Measurements from ENCODE around the gene NUMBL.
"Not testable (repeated sequence)": the region's sequence is repeated elsewhere in the genome, so short reads cannot be mapped to it uniquely, and the experiment has no call there.

NUMBL gene

DNA sequence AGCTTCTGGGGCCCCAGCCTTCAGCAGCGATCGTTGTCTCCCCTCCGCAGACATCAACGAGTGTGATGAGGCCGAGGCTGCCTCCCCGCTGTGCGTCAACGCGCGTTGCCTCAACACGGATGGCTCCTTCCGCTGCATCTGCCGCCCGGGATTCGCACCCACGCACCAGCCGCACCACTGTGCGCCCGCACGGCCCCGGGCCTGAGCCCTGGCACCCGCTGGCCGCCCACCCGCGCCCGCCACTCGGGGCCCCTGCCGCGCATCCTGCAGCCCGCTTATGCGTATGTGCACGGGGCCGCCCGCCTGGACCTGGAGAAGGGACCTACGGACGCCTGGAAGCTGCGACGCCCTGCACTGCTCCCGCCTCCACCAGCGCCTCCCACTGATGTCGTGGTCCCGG, 61.1 kb downstream of the NUMBL start:
- no peak for DNase-seq (ENCODE audit: low spot score)

DNA sequence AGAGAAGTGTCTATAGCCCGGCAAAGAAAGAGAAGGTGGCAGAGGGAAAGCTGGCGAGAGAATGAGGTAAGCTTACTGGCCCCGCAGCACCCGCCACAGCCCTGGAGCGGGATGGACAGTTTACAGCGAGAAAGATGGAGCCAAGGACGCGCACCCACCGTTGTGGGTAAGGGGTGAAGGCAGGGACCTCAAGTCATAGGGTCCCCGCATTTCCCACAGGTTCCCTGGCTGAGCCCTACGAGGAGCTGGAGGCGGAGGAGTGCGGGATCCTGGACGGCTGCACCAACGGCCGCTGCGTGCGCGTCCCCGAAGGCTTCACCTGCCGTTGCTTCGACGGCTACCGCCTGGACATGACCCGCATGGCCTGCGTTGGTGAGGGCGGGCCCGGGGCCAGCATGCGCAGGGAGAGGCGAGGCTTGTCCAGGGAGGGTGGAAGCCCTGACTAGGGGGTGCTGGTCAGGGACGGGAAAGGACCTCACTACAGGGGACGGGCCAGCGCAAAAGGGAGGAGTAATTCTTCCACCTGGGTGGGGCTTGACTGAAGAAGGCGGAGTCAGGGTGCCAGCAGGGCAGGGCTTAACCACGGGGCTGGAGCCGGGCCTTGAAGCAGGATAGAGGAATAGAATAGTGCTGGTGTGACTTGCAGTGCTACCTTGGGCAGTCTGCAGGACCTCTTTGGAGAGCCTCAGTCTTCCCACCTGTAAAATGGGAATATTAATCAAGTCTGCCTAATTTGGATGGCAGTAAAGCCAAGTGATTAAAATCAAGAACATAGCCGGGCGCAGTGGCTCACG, 62.8 kb downstream of the NUMBL start:
- DNase-seq (ENCODE audit: low spot score) = no peak

DNA sequence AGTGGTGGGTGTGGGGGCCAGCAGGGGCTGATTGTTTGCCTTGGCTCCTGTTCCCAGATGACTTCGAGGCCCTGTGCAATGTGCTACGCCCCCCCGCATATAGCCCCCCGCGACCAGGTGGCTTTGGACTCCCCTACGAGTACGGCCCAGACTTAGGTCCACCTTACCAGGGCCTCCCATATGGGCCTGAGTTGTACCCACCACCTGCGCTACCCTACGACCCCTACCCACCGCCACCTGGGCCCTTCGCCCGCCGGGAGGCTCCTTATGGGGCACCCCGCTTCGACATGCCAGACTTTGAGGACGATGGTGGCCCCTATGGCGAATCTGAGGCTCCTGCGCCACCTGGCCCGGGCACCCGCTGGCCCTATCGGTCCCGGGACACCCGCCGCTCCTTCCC, 63.5 kb downstream of the NUMBL start:
- no peak for DNase-seq (ENCODE audit: low spot score)

DNA sequence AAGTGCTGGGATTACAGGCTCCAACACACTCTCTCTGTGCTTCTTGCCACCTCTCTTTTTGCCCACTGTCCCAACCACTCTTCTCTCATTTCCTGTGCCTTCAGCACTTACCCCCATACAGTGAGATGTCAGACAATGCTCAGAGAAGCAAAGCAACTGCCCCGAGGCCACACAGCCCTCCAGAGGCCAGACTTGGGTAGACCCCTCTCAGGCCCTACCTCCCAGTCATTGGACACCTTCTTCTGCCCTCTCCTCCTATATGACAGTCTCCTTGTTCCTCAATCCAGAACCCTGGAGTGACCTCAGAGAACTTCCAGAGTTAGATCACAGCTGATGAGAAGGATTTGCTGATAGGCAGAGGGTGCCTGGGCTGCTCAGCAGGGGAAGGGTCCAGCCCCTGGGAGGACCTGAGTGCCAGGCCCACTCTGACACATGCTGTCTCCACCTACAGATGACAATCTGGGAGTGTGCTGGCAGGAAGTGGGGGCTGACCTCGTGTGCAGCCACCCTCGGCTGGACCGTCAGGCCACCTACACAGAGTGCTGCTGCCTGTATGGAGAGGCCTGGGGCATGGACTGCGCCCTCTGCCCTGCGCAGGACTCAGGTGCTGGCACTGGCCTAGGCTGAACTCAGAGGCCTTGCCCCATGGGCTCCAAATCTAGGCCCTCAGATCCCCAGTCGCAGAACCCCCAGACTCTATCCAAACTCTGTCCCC, 64.9 kb downstream of the NUMBL start:
- no peak for DNase-seq (ENCODE audit: low spot score)

DNA sequence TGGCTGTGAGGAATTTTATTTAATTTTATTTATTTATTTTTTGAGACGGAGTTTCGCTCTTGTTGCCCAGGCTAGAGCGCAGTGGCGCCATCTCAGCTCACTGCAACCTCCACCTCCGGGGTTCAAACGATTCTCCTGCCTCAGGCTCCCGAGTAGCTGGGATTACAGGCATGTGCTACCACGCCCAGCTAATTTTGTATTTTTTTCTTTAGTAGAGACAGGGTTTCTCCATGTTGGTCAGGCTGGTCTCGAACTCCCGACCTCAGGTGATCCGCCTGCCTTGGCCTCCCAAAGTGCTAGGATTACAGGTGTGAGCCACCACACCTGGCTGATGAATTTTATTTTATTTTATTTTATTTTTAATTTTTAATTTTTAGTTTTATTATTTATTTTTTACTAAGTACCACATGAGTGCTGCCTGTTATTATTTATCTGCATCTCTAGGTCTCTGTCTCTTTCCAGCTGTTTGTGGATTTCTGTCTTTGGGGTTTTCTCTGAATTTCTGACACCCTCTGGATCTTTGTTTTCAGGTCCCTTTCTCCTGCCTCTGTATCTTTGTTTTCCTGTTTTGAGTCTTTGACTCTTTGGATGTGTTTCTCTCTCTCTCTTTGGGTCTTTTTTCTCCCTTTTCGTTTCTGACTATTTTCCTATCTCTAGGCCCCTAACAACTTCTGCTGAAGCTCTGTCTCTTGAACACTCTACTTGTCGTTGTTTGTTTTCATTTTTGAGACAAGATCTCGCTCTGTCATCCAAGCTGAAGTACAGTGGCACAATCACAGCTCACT, 65.9 kb downstream of the NUMBL start:
- not testable (repeated sequence) for DNase-seq (ENCODE audit: low spot score)

DNA sequence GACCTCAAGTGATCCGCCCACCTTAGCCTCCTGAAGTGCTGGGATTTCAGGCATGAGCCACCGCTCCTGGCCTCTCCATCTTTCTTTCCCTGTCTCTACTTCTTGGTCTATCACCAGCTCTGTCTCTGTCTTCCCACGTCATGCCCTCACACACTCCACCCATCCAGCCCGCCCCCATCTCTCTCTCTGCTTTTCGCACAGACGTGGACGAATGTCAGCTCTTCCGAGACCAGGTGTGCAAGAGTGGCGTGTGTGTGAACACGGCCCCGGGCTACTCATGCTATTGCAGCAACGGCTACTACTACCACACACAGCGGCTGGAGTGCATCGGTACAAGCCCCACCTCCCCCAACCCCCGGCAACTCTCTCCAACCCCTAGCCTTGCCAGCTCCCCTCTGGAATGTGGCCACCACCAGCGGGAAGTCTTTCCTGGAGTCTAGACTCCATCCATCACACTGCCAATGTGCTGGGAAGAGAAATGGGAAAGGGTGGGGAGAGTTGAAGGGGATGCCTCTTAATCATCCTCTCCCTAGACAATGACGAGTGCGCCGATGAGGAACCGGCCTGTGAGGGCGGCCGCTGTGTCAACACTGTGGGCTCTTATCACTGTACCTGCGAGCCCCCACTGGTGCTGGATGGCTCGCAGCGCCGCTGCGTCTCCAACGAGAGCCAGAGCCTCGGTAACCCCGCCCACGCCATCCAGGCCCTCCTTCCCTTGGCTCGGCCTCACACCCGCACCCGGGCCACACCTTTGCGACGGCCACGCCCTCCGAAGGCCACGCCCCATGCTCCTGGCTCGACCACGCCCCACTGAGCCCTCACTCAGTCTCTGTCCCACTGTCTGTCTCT, 66.8 kb downstream of the NUMBL start:
- DNase-seq (ENCODE audit: low spot score) = no peak

DNA sequence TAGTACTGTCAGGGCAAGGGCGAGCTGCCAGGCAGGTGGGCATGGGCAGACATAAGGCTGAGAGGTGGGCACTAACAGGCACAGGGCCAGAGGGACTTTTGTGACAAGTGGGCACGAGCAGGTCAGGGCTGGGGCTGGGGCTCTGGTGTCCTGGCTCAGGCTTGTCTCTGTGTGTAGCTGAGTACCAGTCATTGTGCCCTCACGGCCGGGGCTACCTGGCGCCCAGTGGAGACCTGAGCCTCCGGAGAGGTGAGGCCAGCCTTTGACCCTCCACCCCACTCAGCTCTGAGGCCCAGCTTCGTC, 67.7 kb downstream of the NUMBL start:
- DNase-seq (ENCODE audit: low spot score) = no peak

DNA sequence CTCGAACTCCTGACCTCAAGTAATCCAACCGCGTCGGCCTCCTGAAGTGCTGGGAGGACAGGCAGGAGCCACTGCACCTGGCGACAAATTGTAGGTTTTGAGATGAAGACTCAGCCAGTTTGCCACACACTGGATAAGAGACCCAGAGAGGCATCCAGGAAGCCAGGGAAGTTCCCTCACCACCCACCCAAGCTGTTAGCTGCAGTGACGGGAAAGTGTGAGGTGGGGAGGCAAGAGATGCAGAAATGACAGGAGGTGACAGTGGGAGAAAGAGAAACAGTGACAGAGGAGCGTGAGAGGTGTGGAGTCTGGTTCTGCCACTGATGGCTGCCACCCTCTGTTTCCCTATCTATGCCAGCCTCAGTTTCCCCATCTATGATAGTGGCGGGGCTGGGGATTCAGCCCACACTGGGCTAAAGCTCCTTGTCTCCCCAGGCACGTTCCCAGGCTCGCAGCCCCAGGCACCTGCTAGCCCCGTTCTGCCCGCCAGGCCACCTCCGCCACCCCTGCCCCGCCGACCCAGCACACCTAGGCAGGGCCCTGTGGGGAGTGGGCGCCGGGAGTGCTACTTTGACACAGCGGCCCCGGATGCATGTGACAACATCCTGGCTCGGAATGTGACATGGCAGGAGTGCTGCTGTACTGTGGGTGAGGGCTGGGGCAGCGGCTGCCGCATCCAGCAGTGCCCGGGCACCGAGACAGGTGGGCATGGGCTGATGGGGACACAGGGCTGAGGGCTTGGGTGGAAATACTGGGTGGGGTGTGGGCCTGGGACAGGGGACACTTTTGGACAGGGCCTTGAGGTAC, 68.3 kb downstream of the NUMBL start:
- no peak for DNase-seq (ENCODE audit: low spot score)

DNA sequence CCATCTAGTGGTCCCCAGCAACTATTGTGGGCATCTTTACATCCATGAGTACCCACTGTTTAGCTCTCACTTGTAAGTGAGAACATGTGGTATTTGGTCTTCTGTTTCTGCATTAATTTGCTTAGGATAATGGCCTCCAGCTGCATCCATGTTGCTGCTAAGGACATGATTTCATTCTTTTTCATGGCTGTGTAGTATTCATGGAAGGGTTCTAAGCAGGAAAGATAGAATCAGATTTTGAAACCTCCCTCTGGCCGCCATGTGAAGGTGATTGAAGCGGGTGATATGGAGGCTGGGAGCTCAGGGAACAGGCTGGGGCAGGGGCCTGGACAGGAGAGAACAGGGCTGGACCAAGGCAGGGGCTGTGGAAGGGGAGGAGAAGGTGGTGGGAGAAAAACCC, 69.2 kb downstream of the NUMBL start:
- DNase-seq (ENCODE audit: low spot score) = no peak

DNA sequence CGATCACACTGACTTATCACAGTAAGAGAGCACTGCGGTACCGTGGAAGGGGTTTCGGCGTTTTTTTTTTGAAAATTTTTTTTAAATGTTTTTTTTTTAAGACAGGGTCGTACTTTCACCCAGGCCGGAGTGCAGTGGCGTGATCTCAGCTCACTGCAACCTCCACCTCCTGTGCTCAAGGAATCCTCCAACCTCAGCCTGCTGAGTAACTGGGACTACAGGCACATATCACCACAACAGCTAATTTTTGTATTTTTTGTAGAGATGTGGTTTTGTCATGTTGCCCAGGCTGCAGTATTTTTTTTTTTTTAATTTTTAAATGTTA, 70.3 kb downstream of the NUMBL start:
- DNase-seq (ENCODE audit: low spot score) = no peak

DNA sequence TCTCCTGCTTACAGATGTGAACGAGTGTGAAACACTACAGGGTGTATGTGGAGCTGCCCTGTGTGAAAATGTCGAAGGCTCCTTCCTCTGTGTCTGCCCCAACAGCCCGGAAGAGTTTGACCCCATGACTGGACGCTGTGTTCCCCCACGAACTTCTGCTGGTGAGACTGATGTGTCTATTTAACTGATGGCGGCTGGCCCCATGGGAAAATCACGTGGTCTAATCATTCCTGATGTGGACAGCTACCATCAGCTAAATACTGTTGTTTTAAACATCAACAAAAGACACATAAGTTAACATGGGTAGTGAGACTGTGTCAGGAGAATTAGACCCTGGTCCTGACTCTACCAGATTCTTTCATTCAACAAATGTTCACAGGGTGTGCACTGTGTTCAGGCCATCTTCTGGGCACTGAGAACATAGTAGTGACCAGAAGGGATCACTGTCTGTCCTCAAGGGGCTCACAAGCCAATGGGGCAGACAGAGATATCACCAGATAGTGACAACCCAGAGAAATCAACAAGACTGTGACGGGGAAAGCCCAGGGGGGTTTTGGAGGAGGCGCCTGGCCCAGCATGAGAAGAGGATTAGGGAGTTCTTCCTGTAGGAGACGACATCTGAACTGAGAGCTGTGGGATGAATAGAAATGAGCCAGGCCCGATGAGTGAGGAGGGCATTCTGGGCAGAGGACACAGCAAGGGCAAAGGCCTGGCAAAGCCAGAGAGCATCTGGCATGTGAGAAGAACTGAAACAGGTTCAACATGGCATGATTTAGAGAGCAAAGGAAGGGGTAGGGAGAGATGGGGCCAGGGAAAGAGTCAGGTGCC, 70.9 kb downstream of the NUMBL start:
- DNase-seq (ENCODE audit: low spot score) = no peak

DNA sequence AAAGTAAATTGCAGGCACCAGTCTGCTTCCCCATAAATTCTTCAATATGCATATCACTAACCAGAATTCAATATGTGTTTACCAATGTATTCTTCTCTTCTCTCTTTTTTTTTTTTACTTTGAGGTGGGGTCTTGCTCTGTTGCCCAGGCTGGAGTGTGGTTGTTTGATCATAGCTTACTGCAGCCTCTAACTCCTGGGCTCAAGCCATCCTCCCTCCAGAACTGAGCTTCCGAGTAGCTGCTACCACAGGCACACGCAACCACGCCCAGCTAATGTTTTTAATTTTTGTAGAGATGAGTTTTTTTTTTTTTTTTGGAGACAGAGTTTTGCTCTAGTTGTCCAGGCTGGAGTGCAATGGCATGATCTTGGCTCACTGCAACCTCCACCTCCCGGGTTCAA, 72.5 kb downstream of the NUMBL start:
- no peak for DNase-seq (ENCODE audit: low spot score)

DNA sequence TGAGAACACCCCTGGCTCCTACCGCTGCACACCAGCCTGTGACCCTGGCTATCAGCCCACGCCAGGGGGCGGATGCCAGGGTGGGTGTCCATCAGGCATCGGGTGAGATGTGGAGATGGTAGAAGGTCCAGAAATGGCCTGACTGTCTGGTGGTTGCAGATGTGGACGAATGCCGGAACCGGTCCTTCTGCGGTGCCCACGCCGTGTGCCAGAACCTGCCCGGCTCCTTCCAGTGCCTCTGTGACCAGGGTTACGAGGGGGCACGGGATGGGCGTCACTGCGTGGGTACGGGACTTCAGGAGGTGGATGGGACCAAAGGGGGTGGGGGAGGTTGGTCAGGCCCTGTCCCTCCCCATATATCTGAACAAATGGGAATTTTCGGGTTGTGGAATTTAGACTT, 73.5 kb downstream of the NUMBL start:
- DNase-seq (ENCODE audit: low spot score) = no peak

DNA sequence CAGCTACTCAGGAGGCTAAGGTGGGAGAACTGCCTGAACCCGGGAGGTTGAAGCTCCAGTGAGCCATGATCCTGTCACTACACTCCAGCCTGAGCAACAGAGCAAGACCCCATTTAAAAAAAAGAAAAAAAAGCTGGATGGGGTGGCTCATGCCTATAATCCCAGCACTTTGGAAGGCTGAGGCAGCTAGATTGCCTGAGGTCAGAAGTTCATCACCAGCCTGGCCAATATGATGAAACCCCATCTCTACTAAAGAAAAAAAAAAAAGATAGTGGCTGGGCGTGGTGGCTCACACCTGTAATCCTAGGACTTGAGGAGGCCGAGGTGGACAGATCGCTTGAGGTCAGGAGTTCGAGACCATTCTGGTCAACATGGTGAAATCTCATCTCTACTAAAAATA, 74.3 kb downstream of the NUMBL start:
- no peak for DNase-seq (ENCODE audit: low spot score)
